HCT116 (cell line): Measurements from ENCODE around the gene JAK1.

Experiments used
- JUND ChIP-seq: IDR thresholded peaks from 2 replicates; pipeline ENCODE4 v1.6.1; 2012
- POLR2A ChIP-seq: IDR thresholded peaks from 2 replicates; pipeline ENCODE4 v1.7.0; 2011; ENCODE audit warnings: borderline replicate concordance; ENCODE audit not compliant: insufficient read depth, insufficient read length; ENCODE audit errors: extremely low read depth
- TCF7L2 ChIP-seq: IDR thresholded peaks from 2 replicates; pipeline ENCODE4 v1.7.0; 2011; ENCODE audit warnings: borderline replicate concordance, inconsistent platforms; ENCODE audit not compliant: insufficient read depth, insufficient read length; ENCODE audit errors: extremely low read depth
- TF ChIP-seq, protein P1 (sequence below), 3 experiments: fragments of 200-600 bp in 1 of 3; sonication (generic) in 1 of 3; IDR thresholded peaks in 2 of 3; conservative IDR thresholded peaks in 1 of 3; 2 replicates each; pipeline ENCODE4 v1.5.1; 2012 to 2017; ENCODE audit warnings: low read depth in 2 of 3, low read length in 2 of 3, antibody characterized with exemption in 1 of 3, borderline replicate concordance in 1 of 3, control low read depth in 1 of 3, mild to moderate bottlenecking in 1 of 3, mixed read lengths in 1 of 3, mixed run types in 1 of 3, moderate library complexity in 1 of 3; ENCODE audit not compliant: insufficient read depth in 1 of 3

GRCh38 chr1:64855557-64855956, 110.8 kb downstream of the JAK1 start:
- TF ChIP-seq, protein P1, sequence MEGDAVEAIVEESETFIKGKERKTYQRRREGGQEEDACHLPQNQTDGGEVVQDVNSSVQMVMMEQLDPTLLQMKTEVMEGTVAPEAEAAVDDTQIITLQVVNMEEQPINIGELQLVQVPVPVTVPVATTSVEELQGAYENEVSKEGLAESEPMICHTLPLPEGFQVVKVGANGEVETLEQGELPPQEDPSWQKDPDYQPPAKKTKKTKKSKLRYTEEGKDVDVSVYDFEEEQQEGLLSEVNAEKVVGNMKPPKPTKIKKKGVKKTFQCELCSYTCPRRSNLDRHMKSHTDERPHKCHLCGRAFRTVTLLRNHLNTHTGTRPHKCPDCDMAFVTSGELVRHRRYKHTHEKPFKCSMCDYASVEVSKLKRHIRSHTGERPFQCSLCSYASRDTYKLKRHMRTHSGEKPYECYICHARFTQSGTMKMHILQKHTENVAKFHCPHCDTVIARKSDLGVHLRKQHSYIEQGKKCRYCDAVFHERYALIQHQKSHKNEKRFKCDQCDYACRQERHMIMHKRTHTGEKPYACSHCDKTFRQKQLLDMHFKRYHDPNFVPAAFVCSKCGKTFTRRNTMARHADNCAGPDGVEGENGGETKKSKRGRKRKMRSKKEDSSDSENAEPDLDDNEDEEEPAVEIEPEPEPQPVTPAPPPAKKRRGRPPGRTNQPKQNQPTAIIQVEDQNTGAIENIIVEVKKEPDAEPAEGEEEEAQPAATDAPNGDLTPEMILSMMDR (IDR thresholded peaks at IDR 0.05 in 2 of 3, conservative IDR thresholded peaks at IDR 0.05 in 1 of 3; ENCODE audit: borderline replicate concordance in 1 of 3, insufficient read depth in 1 of 3, low read depth in 2 of 3, low read length in 2 of 3) = no peak
- no peak for TF ChIP-seq POLR2A
- no peak for TF ChIP-seq JUND
- no peak for TF ChIP-seq TCF7L2
